Inflammatory macrophage (primary cell): ENCODE measurements around the gene ABR.
A peak's percentile ranks its signal among the peaks of the same experiment; 100 is the strongest.
"Not testable (repeated sequence)": the region's sequence is repeated elsewhere in the genome, so short reads cannot be mapped to it uniquely, and the experiment has no call there.

Experiments used
- DNase-seq, 2 donors: peaks; one replicate each; pipeline ENCODE4 v3.0.0-alpha.2; 2020 to 2022

ABR gene

DNA sequence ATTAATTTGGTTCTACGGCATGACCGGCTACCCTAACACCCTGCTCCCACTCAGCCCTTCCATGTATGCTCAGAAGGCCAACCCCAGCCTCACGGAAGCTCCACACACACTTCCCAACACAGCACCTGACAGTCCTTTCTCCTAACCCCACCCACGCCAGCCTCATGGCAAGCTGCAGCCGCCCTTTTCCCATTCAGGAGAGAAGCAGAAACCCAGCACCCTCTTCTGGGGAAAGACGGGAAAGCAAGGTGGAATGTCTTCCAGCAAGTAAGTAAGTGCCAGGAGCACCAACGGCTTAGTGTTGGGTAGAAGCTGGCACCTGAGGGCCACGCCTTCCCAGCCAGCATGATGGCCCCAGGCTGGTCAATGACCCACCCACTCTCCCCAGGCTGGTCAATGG lies 32.1 kb downstream of the ABR start:
- no peak for DNase-seq

DNA sequence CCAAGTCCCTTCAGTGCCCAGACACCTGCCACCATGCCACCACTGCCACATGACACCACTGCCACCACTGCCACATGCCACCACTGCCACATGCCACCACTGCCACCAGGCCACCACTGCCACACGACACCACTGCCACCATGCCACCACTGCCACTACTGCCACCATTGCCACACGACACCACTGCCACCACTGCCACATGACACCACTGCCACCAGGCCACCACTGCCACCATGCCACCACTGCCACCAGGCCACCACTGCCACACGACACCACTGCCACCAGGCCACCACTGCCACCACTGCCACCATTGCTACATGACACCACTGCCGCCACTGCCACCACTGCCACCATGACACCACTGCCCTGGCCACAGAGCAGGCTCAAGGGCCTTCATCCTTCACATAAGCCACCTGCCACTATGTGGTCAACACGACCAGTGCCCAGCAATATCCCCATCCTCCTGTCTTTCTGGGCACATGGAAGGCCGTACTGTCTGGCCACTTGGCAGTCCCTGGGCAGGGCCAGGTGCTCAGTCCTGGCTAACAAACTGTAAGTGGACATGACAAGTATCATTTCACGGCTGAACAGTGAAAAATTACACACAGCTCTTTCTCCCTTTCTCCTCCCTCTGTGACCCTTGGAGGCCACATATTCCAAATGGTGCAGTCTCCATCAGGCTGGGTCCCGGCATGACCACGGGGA lies 33.1 kb downstream of the ABR start:
- DNase-seq, result no peak

DNA sequence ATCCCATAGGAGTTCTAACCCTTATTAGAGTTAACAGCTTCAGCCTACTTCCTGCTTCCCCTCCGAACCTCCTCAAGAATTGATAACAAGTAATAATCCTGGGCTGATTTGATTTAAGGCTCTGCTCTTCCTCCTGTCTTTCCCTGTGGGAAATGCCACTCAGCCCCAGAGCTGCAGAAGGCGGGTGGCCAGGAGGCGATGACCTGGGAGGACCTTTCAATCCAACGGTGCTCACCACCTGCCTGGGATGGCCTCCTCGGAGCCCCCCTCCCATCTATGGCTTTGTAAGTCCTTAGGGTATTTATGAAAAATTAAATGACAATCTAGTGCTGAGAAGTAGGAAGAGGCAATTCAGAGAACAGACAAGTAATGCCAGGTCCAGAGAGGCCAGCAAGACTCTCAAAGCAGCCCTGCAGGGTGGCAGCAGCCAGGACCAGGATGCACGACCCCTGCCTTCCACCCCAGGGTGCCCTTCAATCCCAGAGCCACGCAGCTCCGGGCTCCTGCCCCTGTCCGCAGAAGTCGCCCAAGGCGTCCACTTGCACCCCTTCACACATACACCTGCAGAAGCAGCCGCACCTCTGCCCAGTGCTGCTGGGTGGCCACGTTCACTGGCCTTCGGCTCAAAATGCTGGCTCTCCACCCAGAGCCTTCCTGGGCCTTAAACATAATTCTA lies 34.3 kb downstream of the ABR start:
- no peak for DNase-seq

DNA sequence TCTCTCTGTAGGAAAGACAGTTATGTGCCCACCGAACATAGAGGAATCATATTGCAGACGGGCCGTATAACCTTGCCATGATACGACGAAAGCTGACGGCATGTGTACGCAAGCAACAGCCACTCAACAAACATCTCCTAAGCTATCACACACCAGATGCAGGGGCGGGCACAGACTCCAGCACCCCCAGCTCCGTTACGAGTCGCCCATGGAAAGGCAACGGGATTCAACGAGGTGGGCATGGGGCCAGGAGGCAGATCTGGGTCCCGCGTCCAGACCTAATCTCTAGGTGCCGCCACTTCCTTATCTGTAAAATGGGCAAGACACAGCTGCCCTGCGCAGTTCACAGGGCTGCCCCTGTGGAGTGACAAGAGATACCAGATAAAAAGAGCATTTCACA lies 35.6 kb downstream of the ABR start:
- no peak for DNase-seq

DNA sequence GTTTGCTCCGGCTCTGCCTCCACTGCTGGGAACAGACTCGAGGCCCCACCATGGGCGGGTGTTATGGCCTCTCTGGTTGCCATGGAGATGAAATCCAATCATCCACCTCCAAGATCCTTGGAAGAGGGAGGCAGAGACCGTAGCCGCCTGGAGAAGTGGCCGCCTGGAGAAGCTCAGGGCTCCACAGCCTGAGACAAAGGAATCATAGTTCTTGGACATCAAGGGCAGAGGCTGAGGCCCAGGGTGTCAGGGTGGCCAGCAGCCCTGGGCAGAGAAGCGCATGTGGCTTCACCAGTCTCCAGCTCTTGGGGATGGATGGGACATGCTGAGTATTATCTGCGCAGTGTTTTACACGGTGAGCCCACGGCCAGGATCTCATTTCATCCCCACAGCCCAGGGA lies 36.2 kb downstream of the ABR start:
- DNase-seq, result no peak

DNA sequence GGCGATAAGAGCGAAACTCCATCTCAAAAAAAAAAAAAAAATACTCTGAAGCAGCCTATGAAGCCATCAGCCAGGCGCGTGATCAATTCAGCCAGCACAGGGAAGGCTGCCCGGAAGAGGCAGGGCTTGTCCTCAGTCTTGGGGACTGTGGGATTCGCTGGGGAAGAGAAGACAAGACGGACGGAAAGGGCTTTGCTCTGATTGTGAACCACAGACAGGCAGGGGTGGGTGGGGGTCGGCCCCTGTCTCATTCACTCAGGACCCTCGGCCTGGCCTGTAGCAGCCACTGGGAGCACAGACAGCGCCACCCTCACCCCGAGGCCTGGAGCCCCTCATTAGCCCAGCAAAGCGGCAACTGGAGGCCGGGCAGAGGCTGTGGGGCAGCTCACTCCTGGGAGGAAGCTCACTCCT lies 37.2 kb downstream of the ABR start:
- no peak for DNase-seq

DNA sequence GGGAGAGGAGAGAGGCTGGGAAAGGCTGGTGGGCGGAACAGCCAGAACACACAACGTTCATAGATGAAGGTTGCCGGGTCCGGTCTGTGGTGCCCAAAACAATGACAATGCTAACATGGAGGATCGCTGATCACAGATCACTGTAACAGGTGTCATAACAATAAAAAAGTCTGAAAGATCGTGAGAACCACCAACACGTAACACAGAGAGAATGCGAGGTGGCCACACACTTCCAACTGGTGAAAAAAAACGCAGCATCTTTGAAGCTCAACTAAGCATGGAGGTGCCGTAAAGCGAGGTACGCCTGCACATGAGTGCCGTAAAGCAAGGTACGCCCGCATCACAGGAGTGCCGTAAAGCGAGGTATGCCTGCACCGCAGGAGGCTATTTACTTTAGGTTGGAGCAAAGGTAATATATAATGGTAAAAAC lies 42.3 kb downstream of the ABR start:
- DNase-seq, result no peak

DNA sequence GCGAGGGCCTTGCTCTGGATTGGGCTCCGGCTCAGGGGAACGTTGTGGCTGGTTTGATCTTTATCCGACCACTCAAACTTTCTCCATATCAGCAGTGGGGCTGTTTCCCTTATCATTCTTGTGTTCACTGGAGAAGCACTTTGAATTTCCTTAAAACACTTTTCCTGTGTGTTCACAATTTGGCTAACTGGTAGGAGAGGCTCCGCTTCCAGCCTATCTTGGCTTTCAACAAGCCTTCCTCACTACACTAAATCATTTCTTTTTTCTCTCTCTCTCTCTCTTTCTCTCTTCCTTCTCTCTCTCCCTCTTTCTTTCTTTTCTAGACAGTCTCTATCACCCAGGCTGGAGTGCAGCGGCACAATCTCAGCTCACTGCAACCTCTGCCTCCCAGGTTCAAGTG lies 43.0 kb downstream of the ABR start:
- DNase-seq, result no peak

DNA sequence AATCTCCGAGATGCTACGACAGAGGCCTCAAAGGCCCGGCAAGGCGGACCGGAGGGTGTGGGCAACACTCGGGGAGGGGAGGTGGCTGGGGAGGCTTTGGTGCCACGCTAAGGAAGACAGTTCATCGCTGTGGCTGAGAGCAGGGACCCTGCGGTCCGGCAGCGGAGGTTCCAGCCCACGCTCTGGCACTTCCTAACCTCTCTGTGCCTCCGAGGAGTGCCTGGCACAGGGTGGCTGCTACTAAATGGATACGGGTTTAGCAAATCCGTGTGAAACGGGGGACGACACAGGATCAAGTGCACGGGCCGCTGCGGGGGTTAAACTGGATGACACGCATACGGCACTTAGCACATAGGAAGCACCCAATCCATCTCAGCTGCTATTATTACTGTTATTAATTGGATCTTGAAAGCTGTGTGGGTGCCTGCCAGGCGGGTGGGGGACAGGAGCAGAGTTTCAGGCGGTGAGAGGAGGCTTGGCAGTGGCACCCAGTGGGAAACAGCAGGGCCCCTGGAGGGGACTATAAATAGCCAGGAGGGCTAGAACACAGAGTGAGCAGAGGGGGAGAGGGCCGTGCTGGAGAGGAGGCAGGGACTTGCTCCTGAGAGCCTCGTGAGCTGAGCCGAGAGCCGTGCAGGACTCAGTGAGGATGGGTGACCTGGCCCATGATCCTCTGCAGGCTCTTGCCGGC lies 45.0 kb downstream of the ABR start:
- no peak for DNase-seq

DNA sequence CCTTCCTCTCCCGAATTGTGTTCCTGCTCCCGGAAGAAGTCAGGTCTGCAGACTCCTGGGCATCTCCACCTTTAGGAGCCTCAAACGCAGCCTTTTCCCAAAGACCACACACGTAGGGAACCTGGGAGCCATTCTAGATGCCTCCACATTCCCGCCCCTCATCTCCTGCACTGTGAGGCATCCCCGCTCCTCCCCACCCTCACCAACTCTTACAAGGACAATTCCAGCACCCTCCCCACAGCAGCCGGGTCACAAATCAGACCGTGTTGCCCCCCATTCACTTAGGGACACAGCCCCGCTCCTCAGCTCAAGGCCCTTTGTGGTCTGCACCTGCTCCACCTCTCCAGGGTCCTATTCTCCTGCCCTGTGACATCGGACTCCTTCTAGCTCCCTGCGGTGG lies 49.6 kb downstream of the ABR start:
- DNase-seq, result no peak

DNA sequence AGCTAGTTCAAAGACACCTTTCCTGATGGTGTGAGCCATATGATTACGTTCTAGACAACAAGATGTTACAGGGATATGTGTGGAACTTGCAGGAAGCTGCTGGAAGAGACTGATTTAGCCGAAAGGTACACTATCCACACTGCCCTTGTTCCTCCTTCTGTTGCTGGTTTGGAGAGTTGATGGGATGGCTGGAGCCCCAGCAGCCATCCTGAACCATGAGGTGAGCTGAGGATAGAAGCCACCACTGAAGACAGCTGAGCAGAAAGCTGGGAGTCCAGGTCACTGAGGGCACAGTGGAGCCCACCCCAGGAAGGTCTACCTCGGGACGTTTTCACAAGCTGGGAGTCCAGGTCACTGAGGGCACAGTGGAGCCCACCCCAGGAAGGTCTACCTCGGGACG lies 51.3 kb downstream of the ABR start:
- DNase-seq, result not testable (repeated sequence)

DNA sequence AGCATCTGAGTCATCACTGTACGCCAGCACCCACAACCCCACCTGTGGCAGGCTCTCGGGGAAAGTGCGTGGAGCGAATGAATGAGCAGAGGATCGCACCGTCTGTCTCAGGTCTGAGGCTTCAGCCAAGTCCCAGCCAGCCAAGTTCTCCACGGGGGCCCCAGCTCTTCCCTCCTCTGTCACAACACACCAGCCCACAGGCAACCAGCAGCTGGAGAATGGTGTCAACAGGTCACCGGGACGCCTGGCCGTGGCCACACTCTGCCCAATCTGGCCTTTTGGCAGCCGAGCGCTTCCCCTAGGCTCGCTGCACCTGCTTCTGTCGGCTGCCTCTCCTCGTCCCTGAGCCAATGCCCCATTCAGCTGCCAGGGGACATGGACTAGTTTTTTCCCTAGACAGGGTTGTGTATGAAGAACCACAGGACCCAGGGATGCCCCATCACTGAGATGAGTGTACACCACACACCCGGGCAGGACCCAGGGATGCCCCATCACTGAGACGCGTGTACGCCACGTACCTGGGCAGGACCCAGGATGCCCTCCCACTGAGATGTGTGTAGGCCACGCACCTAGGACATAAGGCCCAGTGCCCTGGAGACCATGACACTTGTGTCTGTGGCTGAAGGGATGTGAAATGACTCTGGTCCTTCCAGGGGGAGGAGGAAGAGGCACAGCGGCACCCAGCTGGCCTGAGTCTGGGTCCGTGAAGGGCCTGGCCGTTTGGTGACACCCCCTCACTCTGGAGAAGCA lies 52.8 kb downstream of the ABR start:
- no peak for DNase-seq

DNA sequence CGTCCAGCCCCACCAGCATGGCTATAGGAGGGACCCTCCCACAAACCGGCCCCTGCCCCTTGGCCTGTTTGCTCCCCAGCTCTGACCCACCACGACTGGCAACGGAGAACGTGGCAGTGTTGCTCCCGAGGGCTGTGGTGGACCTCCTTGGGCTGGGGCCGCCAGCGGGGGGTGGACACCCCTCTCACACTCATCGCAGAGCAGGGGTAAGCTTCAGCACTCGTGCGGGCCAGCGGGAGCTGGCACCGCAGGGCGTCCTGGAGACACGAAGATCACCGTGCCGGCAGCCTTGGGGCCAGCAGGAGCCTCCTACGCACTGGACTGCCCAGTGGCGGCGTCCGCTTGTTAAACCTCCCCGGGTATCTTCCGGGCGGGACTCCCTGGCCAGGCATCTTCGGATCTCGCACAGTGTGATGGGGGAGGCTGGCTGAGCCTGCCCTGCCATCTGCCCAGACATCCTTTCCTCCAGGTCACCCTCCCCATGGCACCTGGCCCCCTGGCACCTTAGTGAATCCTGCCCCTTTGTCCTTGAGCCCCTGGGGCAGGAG lies 53.5 kb downstream of the ABR start:
- no peak for DNase-seq

DNA sequence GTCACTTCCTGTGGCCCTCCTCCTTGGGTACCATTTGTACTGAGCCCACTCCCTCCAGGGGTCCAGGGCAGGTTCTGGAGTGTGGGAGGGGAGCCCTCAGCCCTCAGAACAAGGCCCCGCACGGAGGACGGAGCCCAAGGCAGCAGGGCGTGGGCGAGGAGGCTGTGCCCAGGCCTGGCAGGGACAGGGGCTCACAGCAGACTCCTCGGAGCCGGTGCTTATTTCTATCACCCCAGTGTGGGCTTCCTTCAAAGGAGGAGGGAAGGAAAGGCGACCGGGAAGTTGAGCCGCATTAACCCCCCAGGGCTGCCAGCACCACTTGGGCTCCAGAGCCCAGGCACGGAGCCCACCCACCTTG lies 54.0 kb downstream of the ABR start:
- DNase-seq, result no peak

DNA sequence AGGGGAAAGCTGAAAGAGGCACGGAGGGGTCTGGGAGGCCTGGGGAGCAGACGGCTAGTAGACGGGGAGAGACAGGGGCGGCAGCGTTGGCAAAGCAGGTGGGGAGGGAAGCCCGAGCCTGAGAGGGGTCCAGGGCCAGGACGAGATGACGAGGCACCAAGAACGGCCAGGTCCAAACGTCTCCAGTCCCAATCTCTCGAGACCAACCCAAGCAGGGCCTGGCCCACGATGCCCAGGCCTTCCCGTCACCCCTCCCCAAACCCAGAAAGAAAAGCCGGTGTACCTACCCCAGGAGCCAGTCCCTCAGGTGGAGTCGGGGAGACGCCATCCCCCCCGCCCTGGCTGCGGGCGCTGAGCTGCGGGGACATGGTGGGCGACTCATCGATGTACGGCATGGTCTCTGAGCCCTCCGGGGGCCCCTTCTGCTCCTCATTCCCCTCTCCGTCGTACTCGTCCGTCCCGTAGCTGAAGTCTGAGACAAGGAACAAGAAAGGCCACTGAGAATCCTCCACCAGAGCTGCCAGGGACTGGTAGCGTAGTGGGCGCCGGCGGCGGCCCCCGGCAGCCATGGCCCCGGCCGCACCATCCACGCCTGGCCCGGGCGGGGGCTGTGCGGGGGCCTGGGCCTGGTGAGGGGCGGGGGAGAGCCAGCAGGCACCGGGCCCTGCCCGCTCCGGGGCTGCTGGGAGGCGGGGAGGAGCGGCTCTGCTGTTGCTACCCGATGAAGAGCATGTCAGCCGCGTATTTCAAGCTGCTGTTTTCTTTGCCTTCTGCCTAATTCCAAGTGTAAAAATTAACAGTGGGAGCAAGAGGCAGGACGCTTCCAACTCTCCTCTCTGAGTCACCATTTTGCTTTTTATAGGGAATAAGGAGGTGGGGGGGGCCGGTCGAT lies 54.6 kb downstream of the ABR start:
- DNase-seq, result no peak

DNA sequence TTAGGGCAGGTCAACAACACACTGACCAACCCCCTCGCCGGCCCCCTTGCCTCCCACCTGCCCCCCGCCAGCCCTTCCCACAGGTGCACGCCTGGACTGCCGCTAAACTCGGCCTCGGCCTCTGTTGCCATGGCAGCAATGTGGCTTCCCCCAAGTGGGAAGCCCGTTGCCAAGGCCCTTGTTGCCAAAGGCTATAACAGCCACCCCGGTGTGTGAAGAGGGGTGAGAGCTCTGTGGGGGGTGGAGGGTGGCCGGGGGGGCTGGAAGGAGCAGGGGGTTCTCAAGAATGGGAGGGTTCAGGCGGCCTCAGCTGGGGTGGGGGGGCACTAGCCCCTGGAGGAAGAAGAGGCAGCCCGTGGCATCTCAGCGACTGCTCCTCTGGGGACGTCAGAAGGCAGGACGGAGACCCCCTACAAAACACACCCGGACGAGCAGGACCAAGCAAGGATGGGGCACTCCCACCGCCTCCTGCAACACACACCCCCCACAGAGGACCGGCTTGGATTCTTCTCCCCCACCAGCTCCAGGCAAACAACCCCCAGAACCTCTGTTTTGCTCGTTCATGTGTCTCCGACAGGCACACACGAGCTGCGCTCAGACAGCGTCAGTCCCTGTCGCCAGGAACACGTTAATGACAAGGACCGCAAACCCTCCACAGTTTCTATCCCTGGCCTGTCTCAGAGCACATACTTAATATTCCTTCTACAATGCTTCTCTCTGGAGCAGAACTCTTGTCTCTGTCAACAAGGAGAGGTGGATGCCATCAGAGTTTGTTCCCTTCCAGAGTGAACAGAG lies 55.7 kb downstream of the ABR start:
- DNase-seq, result no peak

DNA sequence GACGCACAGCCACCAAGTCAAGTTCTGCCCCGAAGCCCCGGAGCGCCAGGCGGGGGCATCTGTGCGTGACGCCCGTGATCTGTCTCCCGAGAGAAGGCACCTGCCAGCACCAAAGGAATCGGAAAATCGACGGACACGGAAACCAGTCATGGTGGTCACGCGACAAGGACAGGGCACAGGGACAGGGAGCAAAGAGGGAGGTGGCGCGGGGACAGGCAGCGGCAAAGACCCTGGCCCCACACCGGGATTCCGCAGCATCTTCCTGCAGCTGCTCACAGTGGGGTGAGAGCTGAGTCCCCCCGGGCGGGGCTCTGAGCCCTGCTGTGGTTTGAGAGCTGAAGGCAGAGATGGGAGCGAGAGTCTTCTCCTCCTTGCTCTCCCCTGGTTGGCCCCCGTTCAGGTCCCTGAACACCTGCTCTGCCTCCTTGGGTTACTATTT lies 56.4 kb downstream of the ABR start:
- no peak for DNase-seq

DNA sequence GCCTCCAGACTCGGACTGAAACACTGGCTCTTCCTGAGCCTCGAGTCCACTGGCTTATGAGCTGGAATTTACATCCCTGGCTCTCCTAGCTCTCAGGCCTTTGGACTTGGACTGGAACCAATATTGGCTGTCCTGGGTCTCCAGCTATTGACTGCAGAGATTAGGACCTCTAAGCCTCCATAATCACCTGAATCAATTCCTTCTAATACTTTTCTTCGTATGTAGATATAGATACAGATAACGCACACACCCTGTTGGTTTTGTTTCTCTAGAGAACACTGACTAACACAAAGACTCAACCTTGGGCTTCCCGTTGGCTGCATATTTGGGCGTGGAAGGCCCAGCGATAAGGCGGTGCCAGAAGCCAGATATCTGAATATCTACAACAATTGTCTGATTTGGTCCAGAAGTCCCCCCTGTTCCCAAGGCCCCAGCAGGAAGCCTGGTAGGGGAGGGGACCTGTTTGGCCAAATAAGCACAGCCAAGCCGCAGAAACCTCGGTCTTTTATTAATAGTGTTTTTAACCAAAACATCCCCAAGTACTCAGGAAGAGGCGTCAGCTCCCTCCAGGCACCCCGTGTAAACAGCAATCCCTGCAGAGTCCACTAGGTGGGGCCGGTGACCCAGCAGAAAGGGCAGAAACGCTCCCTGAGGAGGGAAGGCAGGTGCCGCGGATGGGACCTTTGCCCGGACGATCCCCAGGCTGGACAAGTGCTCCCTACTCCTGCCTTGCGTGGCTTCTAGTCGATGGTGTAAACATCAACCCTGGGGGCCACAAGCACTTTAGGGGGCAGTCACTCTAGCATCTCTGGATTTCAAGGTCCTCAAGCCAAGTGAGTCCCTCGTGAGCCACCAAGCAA lies 57.0 kb downstream of the ABR start:
- DNase-seq, result peak; percentile 65 to 67

DNA sequence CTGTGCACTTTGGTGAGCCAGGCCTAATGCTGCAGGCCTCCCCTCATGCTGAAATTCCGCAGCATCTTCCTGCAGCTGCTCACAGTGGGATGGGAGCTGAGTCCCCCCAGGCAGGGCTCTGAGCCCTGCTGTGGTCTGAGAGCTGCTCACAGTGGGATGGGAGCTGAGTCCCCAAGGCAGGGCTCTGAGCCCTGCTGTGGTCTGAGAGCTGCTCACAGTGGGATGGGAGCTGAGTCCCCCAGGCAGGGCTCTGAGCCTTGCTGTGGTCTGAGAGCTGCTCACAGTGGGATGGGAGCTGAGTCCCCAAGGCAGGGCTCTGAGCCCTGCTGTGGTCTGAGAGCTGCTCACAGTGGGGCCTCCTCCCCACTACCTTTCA lies 58.4 kb downstream of the ABR start:
- DNase-seq, result not testable (repeated sequence)
